Uterus (tissue), 2 donors: ENCODE data around the gene SCNN1B.

Experiments
- POLR2A ChIP-seq, 2 donors: fragments of 450-650 bp; IDR thresholded peaks; one replicate each; pipeline ENCODE4 v1.6.1; 2016; ENCODE audit warnings: antibody characterized with exemption in 2 of 2, mild to moderate bottlenecking in 1 of 2, moderate library complexity in 1 of 2
- TF ChIP-seq, protein P1 (sequence below), 4 experiments: fragments of 200-600 bp in 2 of 4; fragments of 450-650 bp in 2 of 4; sonication (generic) in 2 of 4; IDR thresholded peaks; one replicate each; pipeline ENCODE4 v1.5.1; 2016 to 2019; ENCODE audit warnings: antibody characterized with exemption in 4 of 4, mild to moderate bottlenecking in 2 of 4, moderate library complexity in 1 of 4

DNA sequence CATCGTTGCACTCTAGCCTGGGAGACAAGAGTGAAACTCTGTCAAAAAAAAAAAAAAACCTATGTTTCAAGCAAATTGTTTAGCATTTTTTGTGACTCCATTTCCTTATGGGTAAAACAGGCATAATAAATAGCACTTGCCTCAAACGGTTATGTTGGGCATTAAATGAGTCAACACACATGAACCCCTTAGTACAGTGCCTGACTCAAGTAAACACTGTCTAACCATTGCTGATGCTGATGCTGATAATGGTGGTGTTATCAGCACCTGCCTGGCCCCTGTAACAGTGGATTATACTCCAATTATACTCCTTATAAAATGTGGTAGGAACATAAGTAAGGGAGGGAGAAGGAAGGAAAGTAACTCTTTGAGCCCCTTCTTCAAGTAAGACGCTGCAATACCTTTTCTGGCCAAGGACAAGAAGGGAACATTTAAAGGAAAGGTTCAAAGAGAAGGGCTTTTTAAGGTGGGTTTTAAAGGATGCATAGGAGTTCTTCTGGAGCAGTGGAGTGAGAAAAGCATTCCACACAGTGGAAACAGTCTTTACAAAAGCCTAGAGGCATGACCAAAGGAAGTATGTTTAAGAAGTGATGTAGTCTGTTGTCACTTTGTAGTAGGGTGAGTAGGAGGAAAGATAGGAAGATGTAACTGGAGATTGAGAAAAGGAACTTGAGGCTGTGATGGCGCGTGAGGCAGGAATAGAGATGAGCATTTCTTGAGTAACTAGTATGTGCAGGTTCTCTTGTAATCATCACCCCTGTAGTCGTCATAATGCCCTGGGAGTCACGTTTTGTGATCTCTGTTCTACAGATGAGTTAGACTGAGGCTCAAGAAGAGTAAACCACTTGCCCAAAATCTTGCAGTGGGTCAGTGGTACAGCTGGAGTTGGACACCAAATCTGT lies 4.3 kb downstream of the SCNN1B start:
- TF ChIP-seq, protein P1, sequence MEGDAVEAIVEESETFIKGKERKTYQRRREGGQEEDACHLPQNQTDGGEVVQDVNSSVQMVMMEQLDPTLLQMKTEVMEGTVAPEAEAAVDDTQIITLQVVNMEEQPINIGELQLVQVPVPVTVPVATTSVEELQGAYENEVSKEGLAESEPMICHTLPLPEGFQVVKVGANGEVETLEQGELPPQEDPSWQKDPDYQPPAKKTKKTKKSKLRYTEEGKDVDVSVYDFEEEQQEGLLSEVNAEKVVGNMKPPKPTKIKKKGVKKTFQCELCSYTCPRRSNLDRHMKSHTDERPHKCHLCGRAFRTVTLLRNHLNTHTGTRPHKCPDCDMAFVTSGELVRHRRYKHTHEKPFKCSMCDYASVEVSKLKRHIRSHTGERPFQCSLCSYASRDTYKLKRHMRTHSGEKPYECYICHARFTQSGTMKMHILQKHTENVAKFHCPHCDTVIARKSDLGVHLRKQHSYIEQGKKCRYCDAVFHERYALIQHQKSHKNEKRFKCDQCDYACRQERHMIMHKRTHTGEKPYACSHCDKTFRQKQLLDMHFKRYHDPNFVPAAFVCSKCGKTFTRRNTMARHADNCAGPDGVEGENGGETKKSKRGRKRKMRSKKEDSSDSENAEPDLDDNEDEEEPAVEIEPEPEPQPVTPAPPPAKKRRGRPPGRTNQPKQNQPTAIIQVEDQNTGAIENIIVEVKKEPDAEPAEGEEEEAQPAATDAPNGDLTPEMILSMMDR (IDR thresholded peaks at IDR 0.05): no peak
- TF ChIP-seq POLR2A (IDR thresholded peaks at IDR 0.05): no peak
